ENCODE measurements around the gene RBM23. TPM values are rescaled to one million over a fixed set of nuclear protein-coding genes. Genes with fewer than 3 reads are reported as not detected.

RBM23 gene
- total RNA-seq, 1 donor from 2014 or later = 113 TPM

DNA sequence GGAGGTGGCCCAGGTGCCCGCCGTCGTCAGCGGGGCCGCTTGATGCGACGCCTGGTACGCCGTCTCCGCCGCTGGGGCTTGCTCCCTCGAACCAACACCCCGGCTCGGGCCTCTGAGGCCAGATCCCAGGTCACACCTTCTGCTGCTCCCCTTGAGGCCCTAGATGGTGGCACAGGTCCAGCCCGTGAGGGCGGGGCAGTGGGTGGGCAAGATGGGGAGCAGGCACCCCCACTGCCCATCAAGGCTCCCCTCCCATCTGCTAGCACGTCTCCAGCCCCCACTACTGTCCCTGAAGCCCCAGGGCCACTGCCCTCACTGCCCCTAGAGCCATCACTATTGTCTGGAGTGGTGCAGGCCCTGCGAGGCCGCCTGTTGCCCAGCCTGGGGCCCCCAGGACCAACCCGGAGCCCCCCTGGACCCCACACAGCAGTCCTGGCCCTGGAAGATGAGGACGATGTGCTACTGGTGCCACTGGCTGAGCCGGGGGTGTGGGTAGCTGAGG is 41.9 kb downstream of the RBM23 start:
- intact Hi-C loops (cut with DNase I) = no loop called here
- Histone ChIP-seq H3K4me1 (peaks cover 7 to 15% of the 10 kb centered on the region in 2 donors), H3K9me3 (no peaks in the 10 kb centered on the region), H3K27ac (no peak overlapping the region), H3K36me3 (peaks cover 52 to 62% of the 10 kb centered on the region in 2 donors), H3K4me3 (no peak overlapping the region), H3K27me3 (no peaks in the 10 kb centered on the region)
- TF ChIP-seq CTCF (IDR thresholded peaks at IDR 0.05) = no peak
- DNase-seq (ENCODE audit: low spot score in 2 of 2) = no peak

DNA sequence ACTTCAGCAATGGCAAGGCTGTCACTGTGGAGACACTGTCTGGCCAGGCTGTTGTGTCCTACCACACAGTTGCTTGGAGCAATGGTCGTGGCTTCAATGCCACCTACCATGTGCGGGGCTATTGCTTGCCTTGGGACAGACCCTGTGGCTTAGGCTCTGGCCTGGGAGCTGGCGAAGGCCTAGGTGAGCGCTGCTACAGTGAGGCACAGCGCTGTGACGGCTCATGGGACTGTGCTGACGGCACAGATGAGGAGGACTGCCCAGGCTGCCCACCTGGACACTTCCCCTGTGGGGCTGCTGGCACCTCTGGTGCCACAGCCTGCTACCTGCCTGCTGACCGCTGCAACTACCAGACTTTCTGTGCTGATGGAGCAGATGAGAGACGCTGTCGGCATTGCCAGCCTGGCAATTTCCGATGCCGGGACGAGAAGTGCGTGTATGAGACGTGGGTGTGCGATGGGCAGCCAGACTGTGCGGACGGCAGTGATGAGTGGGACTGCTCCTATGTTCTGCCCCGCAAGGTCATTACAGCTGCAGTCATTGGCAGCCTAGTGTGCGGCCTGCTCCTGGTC is 43.1 kb downstream of the RBM23 start:
- intact Hi-C loops (cut with DNase I) = no loop called here
- Histone ChIP-seq H3K4me1 (peaks cover 7 to 16% of the 10 kb centered on the region in 2 donors), H3K4me3 (no peak overlapping the region), H3K36me3 (peaks cover 52 to 62% of the 10 kb centered on the region in 2 donors), H3K9me3 (no peaks in the 10 kb centered on the region), H3K27me3 (no peaks in the 10 kb centered on the region), H3K27ac (no peak overlapping the region)
- no peak for TF ChIP-seq CTCF (IDR thresholded peaks at IDR 0.05)
- no peak for DNase-seq (ENCODE audit: low spot score in 2 of 2)

- intact Hi-C loops (cut with DNase I) = no loop called here
- Histone ChIP-seq H3K36me3 (peaks cover 52 to 62% of the 10 kb centered on the region in 2 donors), H3K4me3 (no peak overlapping the region), H3K4me1 (peaks cover 10 to 23% of the 10 kb centered on the region in 2 donors), H3K27me3 (no peaks in the 10 kb centered on the region), H3K9me3 (no peaks in the 10 kb centered on the region), H3K27ac (no peak overlapping the region)
- no peak for TF ChIP-seq CTCF (IDR thresholded peaks at IDR 0.05)
- no peak for DNase-seq (ENCODE audit: low spot score in 2 of 2)
Observed at GRCh38 chr14:22875003-22875747, 43.8 kb downstream of the RBM23 start.

DNA sequence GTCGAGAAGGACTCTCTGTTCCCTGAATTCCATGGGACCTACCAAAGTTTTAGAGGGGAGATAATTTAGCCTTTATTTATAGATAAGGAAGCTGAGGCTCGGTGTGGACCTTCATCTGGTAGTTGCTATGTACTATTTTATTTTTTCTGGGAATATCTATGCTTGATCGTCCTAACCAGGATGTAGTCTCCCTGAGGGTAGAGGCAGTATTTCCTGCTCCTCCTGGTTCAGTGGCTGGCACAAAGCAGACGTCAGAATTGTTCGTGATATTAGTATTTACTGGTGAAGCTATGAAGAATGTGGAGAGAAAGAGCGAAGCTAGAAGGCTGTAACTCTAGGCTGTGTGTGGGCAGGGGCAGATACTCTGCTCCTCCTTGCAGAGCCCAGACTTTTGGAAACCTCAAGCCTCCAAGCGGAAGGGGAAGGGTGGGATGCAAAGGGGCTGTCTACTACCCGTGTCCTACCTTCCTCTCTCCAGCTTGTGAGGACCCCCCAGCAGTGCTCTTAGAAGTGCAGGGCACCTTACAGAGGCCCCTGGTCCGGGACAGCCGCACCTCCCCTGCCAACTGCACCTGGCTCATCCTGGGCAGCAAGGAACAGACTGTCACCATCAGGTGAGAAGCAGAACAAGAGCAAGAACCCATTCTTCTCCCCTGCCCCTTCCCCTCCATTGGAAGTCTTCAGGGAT is 46.0 kb downstream of the RBM23 start:
- H3K27me3 ChIP-seq = no peaks in the 10 kb centered on the region
- H3K4me3 ChIP-seq = peak overlapping the region; percentile 95 to 100
- intact Hi-C loops (cut with DNase I) = loop anchor here (1.0 to 5.0 kb wide), 6 partner anchors 13 to 1494 kb away; partner anchors contain the start of genes ACIN1, C14orf119, MMP14 and NFATC4
- H3K27ac ChIP-seq = peak overlapping the region; percentile 99 to 100
- H3K36me3 ChIP-seq = peaks cover 47% of the 10 kb centered on the region in 2 donors
- peaks cover 12 to 24% of the 10 kb centered on the region in 2 donors for H3K4me1 ChIP-seq
- TF ChIP-seq CTCF (IDR thresholded peaks at IDR 0.05) = no peak
- DNase-seq (ENCODE audit: low spot score in 2 of 2) = no peak
- no peaks in the 10 kb centered on the region for H3K9me3 ChIP-seq

GRCh38 chr14:22872033-22872832 is 46.7 kb downstream of the RBM23 start:
- peaks cover 40% of the 10 kb centered on the region in 2 donors for H3K36me3 ChIP-seq
- intact Hi-C loops (cut with DNase I) = loop anchor here (1.0 to 5.0 kb wide), 6 partner anchors 14 to 1495 kb away; partner anchors contain the start of genes ACIN1, C14orf119, MMP14 and NFATC4
- H3K4me3 ChIP-seq = peak overlapping the region; percentile 95 to 100
- H3K9me3 ChIP-seq = no peaks in the 10 kb centered on the region
- H3K27me3 ChIP-seq = no peaks in the 10 kb centered on the region
- TF ChIP-seq CTCF (IDR thresholded peaks at IDR 0.05) = peak; percentile 81 to 97 (median 97)
- peaks cover 12 to 24% of the 10 kb centered on the region in 2 donors for H3K4me1 ChIP-seq
- DNase-seq (ENCODE audit: low spot score in 2 of 2) = peak in 1 of 2 donors; percentile 92
- H3K27ac ChIP-seq = peak overlapping the region; percentile 99 to 100

Data from ascending aorta (tissue), 2 donors.